GOT3 (cell line): ENCODE measurements around the gene ANXA7.

Experiments used
- DNase-seq: peaks from one replicate; lab custom pipeline; 2025; ENCODE audit warnings: mixed read lengths; lab: John Stamatoyannopoulos, UW

The ANXA7 gene

GRCh38 chr10:73413528-73414229 is at the start of gene ANXA7:
ANXA7 (minus strand) TSS chr10:73414058; CDS start chr10:73400856, 13,202 bp downstream.
- DNase-seq, result peak; percentile 69

GRCh38 chr10:73460897-73461296 is 47.0 kb upstream of the ANXA7 start:
- no peak for DNase-seq

GRCh38 chr10:73459683-73460314 is 45.9 kb upstream of the ANXA7 start:
- DNase-seq, result no peak

- DNase-seq, result no peak
These were observed 42.5 kb upstream of the ANXA7 start for GRCh38 chr10:73456187-73456890.

GRCh38 chr10:73449113-73449512 is 35.3 kb upstream of the ANXA7 start:
- DNase-seq, result no peak

- DNase-seq, result no peak
These were observed 34.5 kb upstream of the ANXA7 start for GRCh38 chr10:73448384-73448783.

- DNase-seq, result no peak
These were observed 33.1 kb upstream of the ANXA7 start for GRCh38 chr10:73446926-73447325.

GRCh38 chr10:73444457-73444856 is 30.6 kb upstream of the ANXA7 start:
- no peak for DNase-seq

GRCh38 chr10:73439605-73440312 is 25.9 kb upstream of the ANXA7 start:
- DNase-seq, result no peak

- no peak for DNase-seq
These were observed 25.2 kb upstream of the ANXA7 start for GRCh38 chr10:73439055-73439454.

- no peak for DNase-seq
These were observed 19.6 kb upstream of the ANXA7 start, which contains the start of gene MSS51 for GRCh38 chr10:73433538-73433867. MSS51 (minus strand) TSS chr10:73433561; CDS start chr10:73428284, 5,277 bp downstream.

- no peak for DNase-seq
These were observed 19.0 kb upstream of the ANXA7 start for GRCh38 chr10:73432646-73433537.

GRCh38 chr10:73426318-73426717 is 12.5 kb upstream of the ANXA7 start:
- no peak for DNase-seq

GRCh38 chr10:73424478-73424877 is 10.6 kb upstream of the ANXA7 start:
- DNase-seq, result no peak

- DNase-seq, result no peak
These were observed 9.5 kb upstream of the ANXA7 start for GRCh38 chr10:73423309-73423708.

GRCh38 chr10:73416571-73416970 is 2.7 kb upstream of the ANXA7 start:
- no peak for DNase-seq

- no peak for DNase-seq
These were observed 530 bp upstream of the ANXA7 start for GRCh38 chr10:73414230-73414945.

GRCh38 chr10:73413108-73413527 is 740 bp downstream of the ANXA7 start:
- peak; percentile 33 for DNase-seq

- DNase-seq, result no peak
These were observed 3.0 kb downstream of the ANXA7 start for GRCh38 chr10:73410897-73411296.

GRCh38 chr10:73408978-73409521 is 4.8 kb downstream of the ANXA7 start:
- no peak for DNase-seq
